Measurements from ENCODE around the gene NUDT3.
"Not testable (repeated sequence)": the region's sequence is repeated elsewhere in the genome, so short reads cannot be mapped to it uniquely, and the experiment has no call there.

NUDT3 gene

DNA sequence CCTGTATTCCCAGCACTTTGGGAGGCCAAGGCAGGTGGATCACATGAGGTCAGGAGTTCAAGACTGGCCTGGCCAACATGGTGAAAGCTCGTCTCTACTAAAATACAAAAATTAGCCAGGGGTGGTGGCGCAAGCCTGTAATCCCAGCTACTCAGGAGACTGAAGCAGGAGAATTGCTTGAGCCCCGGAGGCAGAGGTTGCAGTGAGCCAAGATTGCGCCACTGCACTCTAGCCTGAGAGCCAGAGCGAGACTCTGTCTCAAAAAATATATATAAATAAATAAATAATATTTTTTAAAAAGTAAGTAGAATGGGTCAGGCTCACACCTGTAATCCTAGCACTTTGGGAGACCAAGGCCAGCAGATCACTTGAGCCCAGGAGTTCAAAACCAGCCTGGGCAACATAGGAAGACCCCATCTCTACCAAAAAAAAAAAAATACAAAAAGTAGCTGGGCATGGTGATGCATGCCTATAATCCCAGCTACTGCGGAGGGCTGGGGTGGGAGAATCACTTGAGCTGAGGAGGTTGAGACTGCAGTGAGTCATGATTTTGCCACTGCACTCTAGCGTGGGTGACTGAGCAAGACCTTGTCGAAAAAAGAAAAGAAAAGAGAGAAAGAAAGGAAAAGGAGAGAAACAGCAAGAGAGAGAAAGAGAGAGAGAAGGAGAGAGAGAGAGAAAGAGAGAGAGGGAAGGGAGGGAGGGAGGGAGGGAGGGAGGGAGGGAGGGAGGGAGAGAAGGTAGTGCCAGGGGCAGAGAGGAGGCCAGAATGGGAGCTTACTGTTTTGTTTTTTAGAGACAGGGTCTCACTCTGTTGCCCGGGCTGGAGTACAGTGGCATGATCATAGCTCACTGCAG lies 26.5 kb downstream of the NUDT3 start:
- not testable (repeated sequence) for DNase-seq

DNA sequence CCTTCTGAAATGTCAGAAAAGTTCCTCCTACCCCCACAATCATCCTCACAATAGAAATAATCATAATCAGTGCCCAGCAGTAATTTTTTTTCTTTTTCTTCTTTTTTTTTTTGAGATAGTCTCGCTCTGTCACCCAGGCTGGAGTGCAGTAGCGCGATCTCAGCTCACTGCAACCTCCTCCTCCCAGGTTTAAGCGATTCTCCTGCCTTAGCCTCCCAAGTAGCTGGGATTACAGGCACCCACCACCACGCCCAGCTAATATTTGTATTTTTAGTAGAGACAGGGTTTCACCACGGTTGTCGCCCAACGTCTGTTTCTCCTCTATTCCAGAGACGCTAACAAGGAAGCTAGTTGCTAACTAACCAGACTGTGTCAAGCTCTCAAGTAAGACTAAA lies 28.8 kb downstream of the NUDT3 start:
- DNase-seq, result not testable (repeated sequence)

DNA sequence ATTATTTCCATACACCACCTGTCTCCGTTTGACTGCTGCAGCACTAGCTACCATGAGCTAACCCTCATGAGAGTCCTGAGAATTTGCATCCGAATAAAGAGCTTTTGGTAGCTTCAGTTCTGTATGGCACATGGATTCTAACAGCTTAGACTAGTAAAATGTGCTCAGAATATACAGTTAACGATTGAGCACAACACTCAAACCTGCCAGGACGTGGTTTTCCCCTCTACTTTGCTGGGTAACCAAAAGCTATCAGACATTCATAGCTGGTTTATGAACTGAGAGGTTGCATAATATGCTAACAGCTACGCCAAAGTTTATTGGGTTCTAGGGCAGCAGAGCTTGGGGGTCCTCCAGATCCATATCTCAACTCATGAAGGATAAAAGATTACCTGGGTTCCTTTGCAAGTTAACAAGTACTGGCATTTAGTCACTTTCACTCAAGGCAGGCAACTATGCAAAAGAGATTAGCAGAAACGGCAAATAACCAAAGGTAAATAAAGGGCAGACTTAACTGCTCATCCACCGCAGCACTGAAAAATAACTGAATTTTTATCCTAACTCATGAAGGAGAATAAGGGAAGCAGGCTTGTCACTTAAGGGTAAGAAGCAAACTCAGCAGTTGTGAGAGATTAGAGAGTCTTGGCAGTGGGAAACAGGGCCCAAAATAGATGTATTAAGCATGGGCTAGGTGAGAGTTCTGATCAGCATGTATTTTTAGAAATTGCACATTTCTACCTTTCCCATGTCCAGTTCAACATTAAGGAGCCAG lies 29.4 kb downstream of the NUDT3 start:
- DNase-seq, result no peak

DNA sequence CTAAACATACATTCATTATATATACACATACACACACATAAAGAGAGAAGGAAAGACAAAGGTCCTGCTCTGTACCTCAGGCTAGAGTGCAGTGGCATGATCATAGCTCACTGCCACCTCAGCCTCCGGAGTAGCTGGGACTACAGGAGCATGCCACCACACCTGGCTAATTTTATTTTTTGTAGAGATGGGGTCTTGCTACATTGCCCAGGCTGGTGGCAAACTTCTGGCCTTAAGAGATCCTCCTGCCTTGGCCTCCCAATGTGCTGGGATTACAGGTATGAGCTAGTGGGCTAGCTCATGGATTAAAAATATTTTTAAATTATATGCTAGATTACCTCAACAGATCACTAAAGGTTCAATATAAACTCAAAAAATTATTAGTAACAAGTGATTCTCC lies 30.3 kb downstream of the NUDT3 start:
- DNase-seq, result no peak

DNA sequence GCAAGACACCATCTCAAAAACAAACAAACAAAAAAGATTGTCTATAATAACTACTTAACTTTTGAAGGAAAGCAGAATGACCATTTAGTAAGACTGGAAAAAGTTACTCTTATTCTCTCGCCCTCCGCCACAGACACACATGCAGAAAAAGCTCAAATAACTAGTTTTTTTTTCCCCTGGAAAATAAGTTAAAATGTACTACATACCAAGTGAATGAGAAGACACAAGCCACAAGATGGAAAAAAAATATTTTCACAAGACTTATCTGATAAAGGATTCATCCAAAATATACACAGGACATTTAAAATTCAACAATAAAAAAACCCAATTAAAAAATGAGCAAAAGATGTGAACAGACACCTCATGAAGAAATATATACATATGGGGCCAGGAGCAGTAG lies 31.9 kb downstream of the NUDT3 start:
- no peak for DNase-seq

DNA sequence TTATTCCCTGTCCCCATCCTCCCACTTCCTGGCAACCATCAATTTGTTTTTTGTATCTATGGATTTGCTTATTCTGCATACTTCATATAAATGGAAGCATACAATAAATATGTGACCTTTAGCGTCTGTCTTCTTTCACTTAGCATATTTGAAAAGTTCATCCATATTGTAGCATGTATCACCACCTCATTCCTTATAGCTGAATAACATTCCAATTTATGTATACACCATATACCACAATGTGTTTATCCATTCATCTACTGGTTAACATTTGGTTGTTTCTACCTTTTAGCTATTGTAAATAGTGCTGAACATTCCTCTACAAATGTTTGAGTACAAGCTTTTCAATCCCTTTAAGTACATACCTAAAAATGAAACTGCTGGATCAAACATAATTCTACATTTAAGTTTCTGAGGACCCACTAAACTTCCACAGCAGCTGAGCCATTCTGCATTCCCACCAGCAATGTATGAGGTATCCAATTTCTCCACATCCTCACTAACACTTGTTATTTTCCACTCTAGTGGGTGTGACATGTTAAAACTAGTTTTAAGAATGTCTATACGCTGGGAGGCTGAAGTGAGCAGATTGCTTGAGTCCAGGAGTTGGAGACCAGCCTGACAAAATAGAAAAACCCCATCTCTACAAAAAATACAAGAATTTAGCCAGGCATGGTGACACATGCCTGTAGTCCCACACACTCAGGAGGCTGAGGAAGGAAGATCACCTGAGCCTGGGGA lies 32.9 kb downstream of the NUDT3 start:
- DNase-seq, result no peak

DNA sequence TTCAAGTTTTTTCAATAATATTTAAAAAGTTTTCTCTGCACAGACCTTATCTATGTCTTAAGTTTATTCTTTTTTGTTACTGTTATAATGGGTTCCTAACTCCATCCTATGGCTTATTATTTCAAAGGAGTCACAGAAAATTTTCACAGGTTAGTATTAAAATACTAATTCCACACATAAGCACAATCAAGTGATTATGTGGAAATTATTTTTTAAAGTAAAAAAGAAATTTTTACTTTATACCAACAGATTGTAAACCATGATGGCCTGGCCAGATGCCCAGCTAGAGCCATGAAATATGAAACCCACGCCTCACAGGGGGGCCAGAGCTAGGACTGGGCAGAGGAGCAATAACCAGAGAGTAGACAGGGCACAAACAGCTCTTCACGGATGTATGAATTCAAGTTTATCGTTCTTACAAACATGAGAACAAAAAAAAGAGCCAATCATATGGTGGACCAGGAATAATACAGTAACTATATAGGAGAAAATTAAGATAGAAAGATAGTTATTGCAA lies 34.0 kb downstream of the NUDT3 start:
- DNase-seq, result no peak

DNA sequence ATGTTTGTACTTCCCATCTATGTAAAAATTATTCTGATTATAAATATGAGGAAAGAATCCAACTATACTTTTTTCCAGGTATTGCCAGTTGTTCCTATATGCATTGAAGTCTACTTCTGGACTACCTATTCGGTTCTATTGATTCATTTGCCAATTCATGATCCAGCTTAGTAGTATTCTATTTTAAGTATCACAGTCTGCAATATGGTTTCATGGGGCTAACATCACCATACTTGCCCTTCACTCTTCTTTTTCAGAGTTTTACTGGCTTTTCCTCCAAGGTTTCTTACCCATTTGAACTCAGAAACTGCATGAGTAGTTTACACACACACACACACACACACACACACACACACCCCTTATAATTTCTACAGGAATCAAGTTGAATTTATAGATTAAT lies 34.5 kb downstream of the NUDT3 start:
- DNase-seq, result no peak

DNA sequence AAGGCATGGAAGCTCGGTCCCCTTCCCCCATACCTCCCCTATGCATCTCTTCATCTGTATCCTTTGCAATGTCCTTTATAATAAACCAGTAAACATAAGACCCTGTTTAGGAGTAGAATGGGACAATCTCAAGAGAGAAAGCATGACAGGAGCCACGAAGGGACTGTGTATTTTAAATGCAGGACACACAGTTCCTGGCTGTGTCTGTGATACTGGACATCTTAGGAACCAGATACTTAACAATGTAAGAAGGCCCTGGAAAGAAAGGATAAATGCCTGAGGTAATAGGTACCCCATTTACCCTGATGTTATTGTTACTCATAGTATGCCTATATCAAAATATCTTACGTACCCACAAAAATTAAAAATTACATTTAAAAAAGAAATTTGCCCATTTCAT lies 36.6 kb downstream of the NUDT3 start:
- DNase-seq, result no peak

DNA sequence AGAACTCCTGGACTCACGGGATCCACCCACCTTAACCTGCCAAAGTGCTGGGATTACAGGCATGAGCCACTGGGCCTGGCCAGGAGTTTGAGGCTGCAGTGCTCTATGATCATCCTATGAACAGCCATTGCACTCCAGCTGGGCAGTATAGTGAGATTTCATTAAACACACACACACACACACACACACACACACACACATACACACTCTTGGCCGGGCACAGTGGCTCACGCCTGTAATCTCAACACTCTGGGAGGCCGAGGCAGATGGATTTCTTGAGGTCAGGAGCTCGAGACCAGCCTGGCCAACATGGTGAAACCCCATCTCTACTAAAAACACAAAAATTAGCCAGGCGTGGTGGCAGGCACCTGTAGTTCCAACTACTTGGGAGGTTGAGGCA lies 38.2 kb downstream of the NUDT3 start:
- not testable (repeated sequence) for DNase-seq

DNA sequence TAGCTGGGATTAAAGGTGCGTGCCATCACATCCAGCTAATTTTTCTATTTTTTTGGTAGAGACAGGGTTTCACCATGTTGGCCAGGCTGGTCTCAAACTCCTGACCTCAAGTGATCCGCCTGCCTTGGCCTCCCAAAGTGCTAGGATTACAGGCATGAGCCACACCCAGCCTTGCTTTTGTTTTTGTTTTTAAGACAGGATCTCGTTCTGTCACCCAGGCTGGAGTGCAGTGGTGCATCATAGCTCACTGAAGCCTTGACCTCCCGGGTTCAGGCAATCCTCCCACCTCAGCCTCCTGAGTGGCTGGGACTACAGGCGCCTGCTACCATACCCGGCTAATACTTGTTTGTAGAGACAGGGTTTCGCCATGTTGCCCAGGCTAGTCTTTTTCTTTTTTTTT lies 38.9 kb downstream of the NUDT3 start:
- DNase-seq, result not testable (repeated sequence)

DNA sequence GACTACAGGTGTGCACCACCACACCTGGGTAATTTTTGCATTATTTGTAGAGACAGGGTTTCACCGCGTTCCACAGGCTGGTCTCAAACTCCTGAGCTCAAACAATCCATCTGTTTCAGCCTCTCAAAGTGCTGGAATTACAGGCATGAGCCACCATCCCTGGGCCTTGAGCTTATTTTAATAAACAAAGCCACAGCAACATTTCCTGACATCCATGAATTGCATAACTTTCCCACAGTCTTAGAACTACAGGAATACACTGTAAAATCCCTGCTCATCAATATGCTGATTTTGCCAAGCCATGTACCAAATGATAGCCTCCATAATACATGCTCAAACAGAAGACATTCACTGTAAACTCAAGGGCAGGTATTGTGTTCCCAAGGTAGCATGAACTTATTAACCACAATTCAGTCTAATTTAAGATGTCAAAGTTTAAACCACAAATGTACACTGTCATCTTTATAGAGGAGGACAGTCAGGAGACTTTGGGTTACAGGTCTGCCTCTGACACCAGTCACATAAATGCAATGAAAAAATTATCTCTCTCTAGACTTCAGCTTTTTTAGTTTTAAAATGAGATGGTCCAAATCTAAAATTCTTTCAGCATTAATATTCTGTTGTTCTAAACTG lies 40.0 kb downstream of the NUDT3 start:
- no peak for DNase-seq

DNA sequence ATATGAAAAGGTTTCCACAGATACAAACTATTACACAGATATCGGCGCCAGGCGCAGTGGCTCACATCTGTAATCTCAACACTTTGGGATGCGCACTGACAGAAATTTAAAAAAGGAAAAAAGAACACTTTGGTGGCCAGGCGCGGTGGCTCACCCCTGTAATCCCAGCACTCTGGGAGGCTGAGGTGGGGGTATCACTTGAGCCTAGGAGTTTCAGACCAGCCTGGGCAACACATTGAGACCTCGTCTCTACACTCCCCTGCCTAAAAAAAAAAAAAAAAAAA lies 41.6 kb downstream of the NUDT3 start:
- DNase-seq, result no peak

DNA sequence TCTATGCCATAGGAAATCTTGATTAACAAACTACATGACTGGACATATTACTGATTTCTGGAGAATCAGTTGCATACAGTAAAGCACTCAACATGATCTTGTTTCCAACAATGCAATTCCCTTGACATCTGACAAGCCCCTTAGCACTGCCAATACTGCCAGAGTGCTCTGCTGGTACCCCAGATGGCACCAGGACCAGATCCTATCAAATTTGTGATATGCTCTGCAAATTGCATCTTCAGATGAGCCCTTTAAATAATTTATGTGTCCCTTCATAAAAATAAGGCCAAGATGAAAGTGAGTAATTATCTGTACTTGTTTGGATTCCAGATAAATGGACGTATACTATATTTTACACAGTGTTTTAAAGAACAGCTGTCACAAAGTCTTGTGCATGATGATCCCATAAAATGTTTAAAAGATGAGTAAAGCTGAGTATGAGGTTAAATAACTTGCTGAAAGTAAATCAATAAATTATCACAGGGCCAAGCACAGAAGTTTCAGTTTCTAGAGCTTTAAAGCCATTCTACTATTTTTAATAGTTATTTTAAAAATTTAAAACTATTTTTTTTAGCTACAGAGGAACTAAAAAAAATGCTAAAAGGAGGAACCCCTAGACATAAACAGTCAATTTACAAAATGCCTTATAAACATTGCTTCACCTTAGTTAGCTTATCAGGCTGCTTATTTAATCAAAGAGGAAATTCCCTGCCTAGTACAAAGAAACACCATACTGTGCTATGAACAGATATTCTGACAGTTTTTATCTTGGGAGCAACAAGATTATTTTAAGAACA lies 42.1 kb downstream of the NUDT3 start:
- no peak for DNase-seq

DNA sequence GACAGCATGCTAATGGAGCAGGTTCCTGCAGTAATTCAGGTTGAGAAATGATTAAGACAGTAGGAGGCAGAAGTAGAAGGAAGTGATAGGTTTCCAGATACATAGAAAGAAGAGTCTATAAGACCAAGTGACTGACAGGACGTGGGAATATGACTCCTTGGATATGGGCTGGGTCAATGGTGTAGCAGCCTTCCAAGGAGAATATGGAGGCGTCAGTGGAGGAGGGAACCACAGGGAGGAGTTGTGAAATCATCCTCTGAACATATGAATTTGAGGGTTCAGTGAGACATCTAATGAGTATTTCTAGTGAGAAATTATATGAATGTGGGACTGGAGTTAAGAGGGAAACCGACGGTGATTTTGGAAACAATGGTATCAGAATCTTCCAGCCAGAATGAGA lies 43.3 kb downstream of the NUDT3 start:
- DNase-seq, result no peak

DNA sequence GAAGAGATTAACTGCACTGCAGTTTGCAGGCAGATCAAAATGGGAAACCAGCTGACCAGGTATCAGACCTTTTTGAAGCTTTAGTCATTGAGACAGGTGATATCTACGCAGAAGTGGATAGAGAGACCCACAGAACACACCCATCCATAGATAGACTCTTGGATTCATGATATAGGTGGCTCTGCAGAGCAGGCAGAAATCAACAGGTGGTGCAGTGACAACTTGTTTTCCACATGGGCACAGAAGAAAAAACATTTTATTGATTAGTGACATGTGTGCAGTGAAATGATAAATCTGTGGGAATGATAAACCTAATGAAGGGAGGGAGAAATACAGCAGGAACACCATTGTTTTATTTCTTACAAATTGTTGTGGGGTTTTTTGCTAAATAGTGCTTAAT lies 45.2 kb downstream of the NUDT3 start:
- DNase-seq, result no peak

DNA sequence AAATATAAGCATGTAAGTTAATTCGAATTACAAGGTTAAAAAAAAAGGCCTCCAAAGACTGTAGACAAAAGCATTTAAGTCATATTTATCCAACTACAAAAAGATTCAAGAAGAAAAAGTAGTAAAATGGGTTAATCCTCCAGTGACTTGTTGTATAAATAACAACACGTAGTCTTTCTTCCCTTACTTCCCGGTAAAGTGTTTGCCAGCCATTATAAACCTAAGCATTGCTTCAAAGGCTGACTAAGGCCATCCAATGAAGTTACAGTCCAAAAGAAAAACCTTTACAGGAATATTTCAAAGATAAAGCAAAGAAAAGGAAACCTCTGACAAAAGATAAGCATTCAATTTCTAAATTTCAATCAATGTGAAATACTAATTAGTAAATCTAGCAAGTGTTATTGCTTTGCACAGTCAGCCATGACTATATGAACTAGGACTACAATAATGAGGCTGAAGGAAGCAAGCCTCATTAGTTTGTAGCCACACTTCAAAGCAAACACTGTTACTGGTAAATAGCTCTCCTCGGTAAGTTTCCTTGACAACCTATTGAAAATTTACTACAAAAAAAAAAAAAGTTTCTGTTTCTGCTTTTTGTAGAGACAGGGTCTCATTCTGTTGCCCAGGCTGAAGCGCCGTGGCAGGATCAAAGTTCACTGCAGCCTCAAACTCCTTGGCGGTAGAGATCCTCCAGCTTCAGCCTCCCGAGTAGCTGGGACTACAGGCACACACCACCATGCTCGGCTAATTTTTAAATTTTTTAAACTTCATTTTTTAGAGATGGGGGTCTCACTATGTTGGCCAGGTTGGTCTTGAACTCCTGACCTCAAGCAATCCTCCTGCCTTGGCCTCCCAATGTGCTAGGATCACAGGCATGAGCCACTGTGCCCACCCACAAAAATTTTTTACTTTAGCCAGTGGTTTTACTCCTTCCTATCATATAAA lies 46.0 kb downstream of the NUDT3 start:
- no peak for DNase-seq

DNA sequence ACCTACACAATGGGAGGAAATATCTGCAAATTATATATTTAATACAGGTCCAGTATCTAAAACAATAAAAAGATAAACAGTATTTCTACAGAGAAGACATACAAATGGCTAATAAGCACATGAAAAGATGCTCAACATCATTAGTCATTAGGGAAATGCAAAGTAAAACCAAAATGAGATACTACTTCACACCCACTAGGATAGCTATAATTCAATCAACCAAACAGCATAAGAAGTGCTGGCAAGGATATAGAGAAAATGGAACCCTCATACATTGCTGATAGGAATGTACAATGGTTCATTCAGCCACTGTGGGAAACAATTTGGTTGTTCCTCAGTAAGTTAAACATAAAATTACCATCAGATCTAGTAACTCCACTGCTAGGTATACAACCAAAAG lies 48.7 kb downstream of the NUDT3 start:
- DNase-seq, result no peak

DNA sequence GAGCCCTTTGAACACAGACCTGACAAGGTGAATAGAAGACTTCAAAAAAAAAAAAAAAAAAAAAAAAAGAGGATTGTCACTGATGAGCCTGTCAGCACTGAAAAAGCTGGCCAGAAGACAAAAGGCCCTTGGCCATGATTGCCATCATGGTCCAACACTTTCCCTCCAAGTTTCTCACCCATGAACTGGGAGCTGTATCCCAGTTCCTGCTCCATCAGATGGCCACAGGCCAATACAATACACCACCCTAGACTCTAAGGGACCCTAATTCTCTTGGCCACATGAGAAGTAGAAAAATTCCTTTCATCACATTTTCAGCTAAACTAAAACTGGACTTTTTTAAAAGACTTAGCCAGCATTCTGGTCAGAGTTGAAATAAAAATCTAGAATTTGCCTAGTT lies 50.2 kb downstream of the NUDT3 start:
- no peak for DNase-seq

DNA sequence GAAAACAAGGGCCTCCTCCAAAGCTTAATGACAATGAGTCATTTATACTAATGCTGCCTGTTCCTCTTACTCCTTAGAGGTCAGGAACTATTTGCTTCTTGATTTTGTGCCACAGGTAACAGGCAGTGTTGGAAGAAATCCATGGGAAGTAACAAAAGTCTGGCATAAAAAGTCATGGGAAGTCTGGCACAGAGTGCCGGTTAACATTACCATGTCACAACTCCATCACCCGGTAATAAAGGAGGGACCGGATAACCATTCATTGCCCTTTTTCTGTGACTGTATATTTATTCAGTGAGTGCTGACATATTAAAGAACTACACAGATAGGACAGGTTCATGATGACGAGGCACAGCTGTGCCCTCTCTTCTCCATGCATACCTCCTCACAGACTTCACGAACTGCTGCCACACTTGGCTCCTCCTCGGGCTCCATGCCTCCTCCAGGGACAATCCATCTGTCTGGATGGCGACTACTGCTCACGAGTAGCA lies 50.9 kb downstream of the NUDT3 start:
- DNase-seq, result no peak

DNA sequence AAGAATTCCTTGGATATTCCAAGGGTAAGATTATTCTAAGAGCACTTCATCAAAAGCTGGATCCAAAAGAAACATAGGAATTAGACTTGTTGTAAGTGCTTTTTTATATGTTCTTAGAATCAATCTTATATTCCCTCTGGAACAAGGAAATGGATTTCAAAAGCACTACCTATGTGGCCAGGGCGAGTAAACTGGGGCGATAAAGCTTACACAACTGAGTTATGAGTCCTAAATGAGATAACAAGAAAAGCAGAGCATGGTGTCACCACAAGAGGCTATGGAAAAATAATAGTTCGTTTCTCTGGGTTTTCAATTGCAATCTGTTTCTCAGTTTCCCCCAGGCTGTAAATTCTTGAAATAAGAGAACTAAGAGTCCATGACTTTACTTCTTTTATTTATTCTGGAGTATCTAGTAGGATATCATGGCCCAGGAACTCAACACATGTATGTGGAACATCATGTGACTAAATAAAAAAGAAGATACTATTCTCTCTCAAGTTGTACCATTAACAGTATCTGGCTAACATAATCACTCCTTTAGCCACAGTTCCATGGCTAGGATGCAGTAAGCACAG lies 51.5 kb downstream of the NUDT3 start:
- DNase-seq, result no peak
